Bronchial epithelial cell (primary cell): ENCODE measurements around the gene ETNK2. TPM values are rescaled to one million over a fixed set of nuclear protein-coding genes. Genes with fewer than 3 reads are reported as not detected.

ENCODE experiments used
- DNase-seq: peaks from one replicate; pipeline ENCODE4 v3.0.0-alpha.2; 2010; ENCODE audit warnings: low read depth
- FAIRE-seq: peaks from 2 replicates; lab custom pipeline; 2011; peaks lifted over from hg19 to GRCh38; lab: Jason Lieb, UNC
- H3K27me3 ChIP-seq: 2 replicates; pipeline ENCODE4 v1.5.1; 2011; ENCODE audit warnings: low read length; ENCODE audit not compliant: control insufficient read depth, insufficient read depth
- H3K36me3 ChIP-seq: 2 replicates; pipeline ENCODE4 v1.5.1; 2011; ENCODE audit warnings: low read length; ENCODE audit not compliant: control insufficient read depth, insufficient read depth
- H3K4me3 ChIP-seq: 2 replicates; pipeline ENCODE4 v1.5.1; 2011; ENCODE audit warnings: mild to moderate bottlenecking, low read depth, low read length, control low read depth
- total RNA-seq: library from RNA; depleted of rRNA; stranded (reverse); fragments of >200 nt; gene quantifications from 2 replicates; pipeline ENCODE4 v1.2.1, GENCODE V29; 2014
- TF ChIP-seq, protein P1 (sequence below): IDR thresholded peaks from 2 replicates; pipeline ENCODE4 v1.5.1; 2011; ENCODE audit warnings: mild to moderate bottlenecking, moderate library complexity, low read length, control low read depth, inconsistent platforms; ENCODE audit not compliant: insufficient read depth, severe bottlenecking

Gene ETNK2
- total RNA-seq, 1 donor from 2014 or later, result 58.7 TPM

DNA sequence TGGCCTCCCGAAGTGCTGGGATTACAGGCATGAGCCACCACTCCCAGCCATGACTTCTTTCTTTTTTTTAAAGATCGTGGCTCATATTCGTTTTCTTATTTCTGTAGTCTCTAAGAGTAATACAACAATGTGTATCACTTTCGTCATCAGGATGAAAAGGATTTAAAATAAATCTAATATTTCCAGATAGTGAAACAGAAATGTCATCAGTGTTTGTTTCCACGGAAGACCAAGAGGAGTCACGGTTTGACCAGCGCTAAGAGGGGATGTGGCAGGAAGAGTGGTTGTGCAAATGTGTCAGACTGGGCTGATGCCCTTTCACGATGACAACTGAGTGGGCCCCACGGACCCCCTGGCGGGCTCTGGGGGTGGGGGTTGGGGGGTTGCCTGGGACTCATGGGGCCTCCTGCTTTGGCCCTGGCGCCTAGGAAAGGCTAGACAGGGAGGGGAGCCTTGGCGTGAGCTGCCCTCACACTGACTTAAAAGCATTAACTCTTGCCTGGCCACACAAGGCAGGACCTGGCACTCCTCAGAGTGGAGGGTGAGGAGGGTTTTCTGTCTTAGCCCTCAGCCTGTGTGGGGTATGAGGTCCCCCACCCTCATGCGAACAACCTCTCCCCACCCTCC is 70.6 kb downstream of the ETNK2 start:
- H3K36me3 ChIP-seq, result no peaks in the 10 kb centered on the region
- no peak for DNase-seq
- H3K27me3 ChIP-seq, result no peaks in the 10 kb centered on the region
- TF ChIP-seq, protein P1, sequence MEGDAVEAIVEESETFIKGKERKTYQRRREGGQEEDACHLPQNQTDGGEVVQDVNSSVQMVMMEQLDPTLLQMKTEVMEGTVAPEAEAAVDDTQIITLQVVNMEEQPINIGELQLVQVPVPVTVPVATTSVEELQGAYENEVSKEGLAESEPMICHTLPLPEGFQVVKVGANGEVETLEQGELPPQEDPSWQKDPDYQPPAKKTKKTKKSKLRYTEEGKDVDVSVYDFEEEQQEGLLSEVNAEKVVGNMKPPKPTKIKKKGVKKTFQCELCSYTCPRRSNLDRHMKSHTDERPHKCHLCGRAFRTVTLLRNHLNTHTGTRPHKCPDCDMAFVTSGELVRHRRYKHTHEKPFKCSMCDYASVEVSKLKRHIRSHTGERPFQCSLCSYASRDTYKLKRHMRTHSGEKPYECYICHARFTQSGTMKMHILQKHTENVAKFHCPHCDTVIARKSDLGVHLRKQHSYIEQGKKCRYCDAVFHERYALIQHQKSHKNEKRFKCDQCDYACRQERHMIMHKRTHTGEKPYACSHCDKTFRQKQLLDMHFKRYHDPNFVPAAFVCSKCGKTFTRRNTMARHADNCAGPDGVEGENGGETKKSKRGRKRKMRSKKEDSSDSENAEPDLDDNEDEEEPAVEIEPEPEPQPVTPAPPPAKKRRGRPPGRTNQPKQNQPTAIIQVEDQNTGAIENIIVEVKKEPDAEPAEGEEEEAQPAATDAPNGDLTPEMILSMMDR, result no peak
- no peak overlapping the region for H3K4me3 ChIP-seq
- FAIRE-seq, result no peak

Other genes with a start within 250 kb of the ETNK2 start
- 3.2 and 8.8 TPM in 2 replicates for gene SOX13, start 78.9 kb downstream of the ETNK2 start, total RNA-seq
- gene REN, start 14.3 kb upstream of the ETNK2 start, total RNA-seq, result 0.26 TPM in 2 replicates
- not detected in 2 replicates for gene KISS1, start 44.4 kb upstream of the ETNK2 start, total RNA-seq
- gene GOLT1A, start 61.9 kb upstream of the ETNK2 start, total RNA-seq, result 1.2 and 1.8 TPM in 2 replicates
- gene PLEKHA6, start 207.9 kb upstream of the ETNK2 start, total RNA-seq, result 2.1 and 3.5 TPM in 2 replicates